GM19043 (cell line): ENCODE measurements around the gene DEGS1.

ENCODE experiments used
- ATAC-seq: cut with Tn5 transposase; IDR thresholded peaks from one replicate; pipeline ENCODE4 v1.9.1; 2021; ENCODE audit warnings: low read depth; ENCODE audit not compliant: unreplicated experiment

DEGS1 gene

DNA sequence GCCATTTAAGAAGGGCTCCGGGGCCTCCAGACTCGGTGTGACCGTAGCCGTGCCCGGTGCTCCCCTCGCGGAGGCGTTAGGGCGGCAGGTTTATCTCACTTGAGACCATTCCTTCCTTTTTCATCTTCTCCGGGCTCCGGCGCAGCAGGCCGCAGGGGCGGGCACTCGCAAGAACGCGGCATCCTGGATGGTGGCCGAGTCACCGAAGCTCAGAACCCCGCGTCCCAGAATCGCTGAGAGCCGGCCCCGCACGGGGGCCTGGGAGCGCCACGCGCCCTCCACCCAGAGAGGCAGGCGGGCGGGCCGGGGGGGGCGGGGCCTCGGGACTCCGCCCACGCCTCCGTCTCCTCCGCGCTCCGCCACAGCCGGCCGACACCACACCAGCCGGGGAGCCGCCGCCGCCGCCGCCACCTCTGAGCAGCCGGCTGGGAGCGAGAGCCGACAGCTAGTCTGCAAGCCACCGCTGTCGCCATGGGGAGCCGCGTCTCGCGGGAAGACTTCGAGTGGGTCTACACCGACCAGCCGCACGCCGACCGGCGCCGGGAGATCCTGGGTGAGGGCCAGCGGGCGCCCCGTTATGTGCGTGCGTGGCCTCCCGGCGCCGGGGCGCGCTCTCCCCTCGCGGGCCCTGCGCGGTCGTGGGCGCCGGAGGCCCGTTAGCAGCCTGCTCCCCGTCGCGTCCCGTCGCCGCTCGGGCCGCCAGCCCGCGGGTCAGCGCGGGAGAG is at the start of gene DEGS1:
TSS of gene DEGS1 (plus strand) at position 375 of the 725 bp plus-strand sequence. CDS start at position 472, 97 bp downstream.
- peak; percentile 56 for ATAC-seq

DNA sequence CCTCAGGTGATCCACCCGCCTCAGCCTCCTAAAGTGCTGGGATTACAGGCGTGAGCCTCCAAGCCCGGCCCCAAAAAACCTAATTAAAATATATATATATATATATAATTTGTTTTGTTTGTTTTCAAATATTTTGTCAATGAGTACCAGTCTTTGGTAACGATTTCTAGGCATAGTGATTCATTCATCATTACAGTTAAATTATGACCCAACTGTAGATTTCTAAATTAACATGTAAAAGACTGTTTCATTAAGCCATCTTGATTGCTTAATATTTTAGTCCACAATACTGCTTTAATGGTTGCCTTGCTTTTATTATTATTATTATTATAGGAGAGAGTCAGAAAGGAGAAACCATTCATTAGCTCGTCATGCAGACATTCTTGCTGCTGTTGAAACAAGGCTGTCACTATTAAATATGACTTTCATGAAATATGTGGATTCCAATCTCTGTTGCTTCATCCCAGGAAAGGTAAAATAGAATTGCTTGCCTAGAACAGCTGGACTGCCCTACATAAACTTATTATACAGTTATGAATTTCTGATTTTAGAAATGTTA is 49.2 kb upstream of the DEGS1 start:
- no peak for ATAC-seq

DNA sequence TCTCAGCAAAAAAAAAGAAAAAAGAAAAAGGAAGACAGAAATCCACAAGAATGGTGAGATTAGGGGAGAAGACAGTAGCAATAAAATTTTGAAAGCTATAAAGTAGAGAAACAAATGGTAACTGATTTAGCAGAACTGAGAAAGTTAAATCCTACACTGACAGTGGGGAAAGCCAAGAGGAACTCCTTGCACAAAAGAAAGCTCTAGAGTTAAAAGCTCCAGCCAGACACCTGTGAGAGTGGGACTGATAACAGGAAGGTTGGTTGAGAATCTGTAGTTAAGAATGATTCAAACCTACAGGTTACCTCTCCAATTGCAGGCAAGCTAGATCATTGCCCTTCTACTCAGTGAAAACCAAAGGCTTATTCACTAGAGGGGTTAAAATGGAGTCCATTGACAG is 45.5 kb upstream of the DEGS1 start:
- ATAC-seq = no peak

DNA sequence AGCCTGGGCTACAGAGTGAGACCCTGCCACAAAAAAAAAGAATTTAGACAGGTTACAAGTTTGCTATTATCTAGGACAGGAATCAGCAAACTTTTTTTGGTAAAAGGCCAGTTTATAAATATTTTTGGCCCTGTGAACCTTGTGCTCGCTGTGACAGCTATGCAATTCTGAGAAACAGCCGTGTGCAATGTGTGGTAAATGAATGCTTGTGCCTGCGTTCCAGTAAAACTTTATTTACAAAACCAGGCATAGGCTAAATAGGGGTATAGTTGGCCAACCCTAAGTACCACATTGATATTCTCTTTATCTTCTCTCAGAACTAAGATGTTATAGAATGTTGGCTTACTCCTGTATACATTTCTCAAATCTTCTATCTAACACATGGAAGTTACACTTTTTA is 44.8 kb upstream of the DEGS1 start:
- ATAC-seq = no peak

GRCh38 chr1:224141693-224142092 is 41.3 kb upstream of the DEGS1 start:
- no peak for ATAC-seq

GRCh38 chr1:224149709-224150108 is 33.3 kb upstream of the DEGS1 start:
- no peak for ATAC-seq

GRCh38 chr1:224151117-224151516 is 31.9 kb upstream of the DEGS1 start:
- ATAC-seq = no peak

GRCh38 chr1:224157316-224157715 is 25.7 kb upstream of the DEGS1 start:
- no peak for ATAC-seq

- no peak for ATAC-seq
These were observed 23.5 kb upstream of the DEGS1 start for GRCh38 chr1:224159541-224159940.

DNA sequence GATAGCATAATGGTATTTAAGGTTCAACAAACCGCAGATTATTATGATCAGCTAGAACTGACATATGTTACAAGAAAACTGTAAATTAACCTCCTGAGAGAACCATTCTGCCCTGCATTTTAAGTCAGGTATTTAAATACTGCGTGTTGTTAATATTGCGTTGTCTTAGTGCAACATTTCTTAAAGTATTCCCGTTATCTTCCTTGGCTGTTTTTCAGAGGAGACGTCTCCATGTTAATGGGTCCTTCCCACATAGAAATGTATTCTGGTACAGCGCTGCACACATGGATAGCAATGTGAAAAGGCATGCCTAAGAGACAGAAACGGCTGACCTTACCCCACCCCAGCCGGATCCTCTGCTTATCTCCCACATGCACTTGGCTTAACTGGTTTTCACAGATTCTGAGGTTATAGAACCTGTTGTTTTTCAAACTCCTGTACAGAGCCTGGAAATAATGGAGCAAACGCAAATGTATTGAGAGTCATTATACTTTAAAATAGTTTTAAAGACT is 22.8 kb upstream of the DEGS1 start:
- ATAC-seq = no peak

DNA sequence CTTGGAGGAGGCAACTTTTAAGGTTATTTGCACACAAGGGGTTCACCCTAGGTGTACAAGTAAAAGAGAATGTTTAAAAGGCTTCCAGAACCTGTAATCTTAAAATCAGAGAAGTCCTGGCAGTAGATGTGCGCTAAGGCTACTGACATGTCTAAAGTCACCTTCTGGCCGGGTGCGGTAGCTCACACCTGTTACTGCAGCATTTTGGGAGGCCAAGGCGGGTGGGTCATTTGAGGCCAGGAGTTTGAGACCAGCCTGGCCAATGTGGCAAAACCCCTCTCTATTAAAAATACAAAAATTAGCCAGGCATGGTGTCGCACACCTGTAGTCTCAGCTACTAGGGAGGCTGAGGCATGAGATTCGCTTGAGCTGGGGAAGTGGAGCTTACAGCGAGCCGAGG is 20.3 kb upstream of the DEGS1 start:
- no peak for ATAC-seq

- no peak for ATAC-seq
These were observed 19.7 kb upstream of the DEGS1 start for GRCh38 chr1:224163311-224163710.

DNA sequence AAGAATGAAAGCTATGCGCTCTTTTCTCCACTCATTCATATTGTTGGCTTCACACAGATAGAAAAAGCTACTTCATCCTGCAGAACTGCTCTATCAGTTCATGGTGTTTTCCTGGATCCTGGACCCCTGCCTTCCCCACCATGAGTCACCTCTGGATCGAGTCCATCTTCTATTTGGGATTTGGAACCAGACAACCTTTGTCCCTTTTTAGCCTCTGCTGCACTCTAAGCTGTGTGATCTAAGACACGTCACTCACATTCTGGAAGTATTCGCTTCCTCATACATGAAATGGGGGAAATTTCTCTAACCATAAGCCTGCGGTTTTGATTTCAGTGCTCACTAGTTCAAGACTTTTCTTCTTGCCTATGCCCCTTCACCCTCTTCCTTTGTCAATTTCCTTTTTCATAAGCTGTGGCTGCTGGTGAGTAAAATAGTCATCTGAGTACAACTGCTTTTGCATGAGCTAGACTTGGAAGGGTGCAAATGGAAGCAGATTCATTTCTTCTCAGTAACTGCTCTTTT is 14.1 kb upstream of the DEGS1 start:
- ATAC-seq = peak; percentile 84

- ATAC-seq = no peak
These were observed 13.2 kb upstream of the DEGS1 start for GRCh38 chr1:224169718-224170270.

- no peak for ATAC-seq
These were observed 12.7 kb upstream of the DEGS1 start for GRCh38 chr1:224170343-224170742.

GRCh38 chr1:224170748-224171478 is 12.1 kb upstream of the DEGS1 start:
- ATAC-seq = no peak

DNA sequence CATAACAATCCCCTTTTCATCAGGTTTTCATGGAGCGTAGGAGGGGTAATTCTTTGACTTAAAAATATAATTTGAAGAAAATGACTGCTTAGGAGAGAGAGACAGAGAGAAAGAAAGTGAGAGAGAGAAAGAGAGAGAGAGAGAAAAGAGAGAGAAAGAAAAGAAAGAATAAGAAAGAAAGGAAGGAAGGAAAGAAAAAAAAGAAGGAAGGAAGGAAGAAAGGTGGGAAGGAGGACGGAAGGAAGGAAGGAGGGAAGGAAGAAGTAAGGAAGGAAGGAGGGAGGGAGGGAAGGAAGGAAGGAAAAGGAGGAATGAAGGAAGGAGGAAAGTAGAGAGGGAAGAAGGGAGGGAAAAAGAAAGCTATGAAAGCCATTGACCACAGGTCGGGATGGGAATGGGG is 10.8 kb upstream of the DEGS1 start:
- no peak for ATAC-seq

GRCh38 chr1:224173523-224173922 is 9.5 kb upstream of the DEGS1 start:
- no peak for ATAC-seq

DNA sequence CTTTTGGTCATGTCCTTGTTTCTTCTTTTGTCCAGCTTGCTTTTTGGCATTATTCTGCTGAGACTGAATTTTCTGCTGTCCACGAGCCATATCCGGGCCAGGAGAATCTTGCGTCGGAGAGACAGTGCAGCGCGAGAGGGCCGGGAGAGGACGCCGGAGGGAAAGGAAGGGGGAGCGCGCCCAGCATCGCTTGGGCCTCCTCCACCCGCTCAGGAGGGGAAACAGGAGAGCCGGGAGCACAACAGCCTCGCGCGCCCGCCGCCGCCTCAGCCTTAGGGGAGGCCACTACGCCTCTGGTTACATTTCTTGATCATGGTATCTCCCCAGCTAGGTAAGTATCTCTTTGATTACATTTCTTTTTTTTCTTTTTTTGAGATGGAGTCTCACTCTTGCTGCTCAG is 7.4 kb upstream of the DEGS1 start:
- no peak for ATAC-seq

GRCh38 chr1:224177356-224177999 is 5.6 kb upstream of the DEGS1 start:
- ATAC-seq = no peak

GRCh38 chr1:224178894-224179293 is 4.1 kb upstream of the DEGS1 start:
- no peak for ATAC-seq
